NAMALWA (cell line): Measurements from ENCODE around the gene FARSA.
"Not testable (repeated sequence)": the region's sequence is repeated elsewhere in the genome, so short reads cannot be mapped to it uniquely, and the experiment has no call there.

ENCODE experiments used
- DNase-seq: peaks from one replicate; pipeline ENCODE4 v3.0.0-alpha.2; 2015; ENCODE audit warnings: low spot score

The FARSA gene

GRCh38 chr19:12937927-12938778 is 4.6 kb upstream of the FARSA start, which contains the start of gene CALR:
CALR (plus strand) TSS chr19:12938609; CDS start chr19:12938680, 71 bp downstream.
- peak; percentile 99 for DNase-seq

- no peak for DNase-seq
These were observed 3.8 kb upstream of the FARSA start for GRCh38 chr19:12937093-12937926.

DNA sequence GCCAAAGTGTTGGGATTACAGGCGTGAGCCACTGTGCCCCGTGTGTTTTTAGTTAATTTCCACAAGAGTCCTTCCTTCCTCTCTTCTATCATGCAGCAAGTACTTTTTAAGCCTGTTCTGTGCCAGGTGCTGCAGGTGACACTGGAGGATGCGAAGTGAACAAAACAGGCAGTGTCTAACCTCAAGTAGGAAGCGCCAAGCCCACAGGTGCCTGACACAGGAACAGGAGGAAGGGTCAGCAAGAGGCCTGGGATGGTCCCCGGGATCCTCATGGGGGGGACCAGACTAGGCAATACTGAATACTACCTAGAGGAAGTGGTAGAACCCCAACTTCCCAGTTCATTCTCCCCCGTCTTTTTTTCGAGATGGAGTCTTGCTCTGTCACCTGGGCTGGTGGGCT is 3.1 kb upstream of the FARSA start:
- DNase-seq = peak; percentile 46

DNA sequence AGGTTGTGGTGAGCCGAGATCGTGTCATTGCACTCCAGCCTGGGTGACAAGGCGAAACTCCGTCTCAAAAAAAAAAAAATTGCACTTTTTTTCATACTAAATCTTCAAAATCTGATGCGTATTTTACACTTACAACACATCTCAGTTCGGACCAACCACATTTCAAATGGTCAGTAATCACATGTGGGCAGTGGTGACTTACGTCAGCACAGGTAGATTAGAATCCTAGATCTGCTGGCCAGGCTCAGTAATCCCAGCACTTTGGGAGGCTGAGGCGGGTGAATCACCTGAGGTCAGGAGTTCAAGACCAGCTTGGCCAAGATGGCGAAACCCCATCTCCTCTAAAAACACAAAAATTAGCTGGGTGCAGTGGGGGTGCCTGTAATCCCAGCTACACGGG is 1.6 kb upstream of the FARSA start:
- no peak for DNase-seq

- DNase-seq = no peak
These were observed 872 bp downstream of the FARSA start for GRCh38 chr19:12932392-12933286.

DNA sequence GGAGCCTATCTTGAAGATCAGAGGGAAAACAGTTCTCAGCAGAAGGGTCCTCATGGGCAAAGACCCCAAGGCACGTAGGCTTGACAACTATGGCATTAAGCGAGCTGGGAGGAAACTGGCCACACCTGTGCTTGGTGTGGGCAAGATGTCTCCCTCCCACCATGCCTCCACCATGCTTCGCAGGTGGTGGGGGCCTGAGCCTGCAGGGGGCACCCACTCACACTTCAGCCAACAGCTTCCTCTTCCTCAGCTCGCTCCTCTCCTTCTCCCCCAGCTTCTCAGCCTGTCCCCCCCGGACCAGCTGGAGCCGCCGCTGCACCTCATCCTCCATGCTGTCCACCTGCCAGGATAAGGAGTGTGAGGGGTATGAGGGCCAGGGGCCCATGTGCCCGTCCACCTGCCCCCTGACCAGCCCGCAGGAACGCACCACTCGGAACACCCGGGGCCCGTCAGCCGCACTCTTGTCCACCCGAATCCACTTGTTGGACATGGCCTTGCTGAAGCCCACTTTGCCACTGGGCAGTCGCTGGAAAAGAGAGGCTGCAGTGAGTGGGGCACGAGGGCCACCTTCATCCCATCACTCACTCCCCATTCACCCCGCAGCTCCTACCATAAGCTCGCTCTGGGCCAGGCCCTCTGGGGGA is 3.4 kb downstream of the FARSA start:
- DNase-seq = no peak

GRCh38 chr19:12924621-12925310 is 8.7 kb downstream of the FARSA start:
- no peak for DNase-seq

DNA sequence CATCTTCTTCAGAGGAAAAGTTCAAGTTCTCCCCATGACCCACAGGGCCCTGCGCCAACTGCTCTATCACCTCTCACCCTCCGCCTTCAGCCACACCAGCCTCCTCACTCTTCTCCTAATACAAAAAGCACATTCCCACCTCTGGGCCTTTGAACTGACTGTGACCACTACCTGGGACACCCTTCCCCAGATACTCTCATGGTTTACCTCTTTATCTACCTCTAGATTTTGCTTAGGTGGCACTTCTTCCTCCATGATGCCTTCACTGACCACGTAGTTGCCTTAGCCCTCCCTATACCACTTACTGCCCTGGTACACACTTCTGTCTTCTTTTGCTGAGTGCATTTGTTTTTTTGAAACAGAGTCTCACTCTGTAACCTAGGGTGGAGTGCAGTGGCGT is 10.6 kb downstream of the FARSA start:
- DNase-seq = no peak

DNA sequence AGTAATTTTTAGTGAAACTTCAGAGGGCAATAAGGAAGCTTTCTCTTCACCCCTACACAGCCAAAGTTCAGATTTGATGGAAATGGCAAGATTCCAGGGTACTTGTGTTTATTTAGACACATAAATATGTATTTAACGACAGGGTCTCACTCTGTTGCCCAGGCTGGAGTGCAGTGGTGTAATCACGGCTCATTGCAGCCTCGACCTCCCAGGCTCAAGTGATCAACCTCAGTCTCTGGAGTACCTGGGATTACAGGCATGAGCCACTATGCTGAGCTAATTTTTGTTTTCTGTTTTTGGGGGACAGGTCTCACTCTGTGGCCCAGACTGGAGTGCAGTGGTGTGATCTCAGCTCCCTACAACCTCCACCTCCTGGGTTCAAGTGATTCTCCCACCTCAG is 12.5 kb downstream of the FARSA start:
- no peak for DNase-seq

- DNase-seq = no peak
These were observed 15.3 kb downstream of the FARSA start for GRCh38 chr19:12918253-12918652.

DNA sequence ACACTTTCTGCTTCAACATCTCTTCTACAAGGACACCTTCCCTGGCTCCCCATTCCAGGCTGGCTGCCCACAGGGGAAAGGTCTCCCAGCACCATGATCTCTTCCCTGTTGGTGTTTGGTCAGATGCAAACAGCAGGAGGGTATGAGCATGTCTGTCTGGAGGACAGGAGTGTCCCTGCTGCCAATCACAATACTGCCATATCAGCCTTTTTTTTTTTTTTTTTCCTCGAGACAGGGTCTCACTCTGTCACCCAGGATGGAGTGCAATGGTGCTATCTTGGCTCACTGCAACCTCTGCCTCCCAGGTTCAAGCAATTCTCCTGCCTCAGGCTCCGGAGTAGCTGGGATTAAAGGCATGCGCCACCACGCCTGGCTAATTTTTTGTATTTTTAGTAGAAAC is 17.7 kb downstream of the FARSA start:
- not testable (repeated sequence) for DNase-seq

DNA sequence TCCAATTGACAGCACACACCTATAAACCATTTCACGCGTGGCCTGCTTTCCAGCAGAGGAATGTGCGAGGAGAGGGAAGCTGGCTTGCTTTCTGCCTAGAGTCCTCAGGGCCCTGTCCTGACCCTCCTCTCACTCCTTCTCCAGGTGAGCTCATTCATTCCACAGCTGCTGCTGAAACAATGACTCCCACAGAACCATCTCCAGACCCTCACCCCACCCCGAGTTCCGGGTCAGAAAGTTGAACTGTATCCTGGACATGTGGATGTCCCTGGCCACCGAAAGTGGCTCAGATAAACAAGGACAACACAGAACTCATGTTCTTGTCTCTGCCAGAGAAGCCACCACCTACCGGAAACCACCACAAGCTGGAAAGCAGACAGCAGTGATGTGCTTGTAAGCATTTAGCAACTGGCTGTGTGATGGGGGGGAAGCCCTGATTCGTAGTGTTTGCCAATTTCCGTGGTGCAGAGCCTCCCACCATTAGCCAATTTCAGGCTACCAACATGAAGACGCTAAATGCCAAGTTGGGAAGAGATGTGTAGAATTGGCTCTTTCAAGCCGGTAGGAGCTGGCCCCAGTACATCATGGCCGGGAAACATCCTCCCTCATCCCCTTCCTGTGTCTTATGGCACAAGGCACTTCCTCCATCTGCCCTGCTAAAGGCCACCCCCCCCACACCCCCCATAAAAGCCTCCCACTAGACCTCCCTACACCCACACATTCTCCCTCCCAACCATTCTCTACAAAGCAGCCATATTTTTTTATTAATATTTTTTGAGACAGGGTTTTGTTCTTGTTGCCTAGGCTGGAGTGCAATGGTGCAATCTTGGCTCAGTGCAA is 19.4 kb downstream of the FARSA start:
- no peak for DNase-seq

DNA sequence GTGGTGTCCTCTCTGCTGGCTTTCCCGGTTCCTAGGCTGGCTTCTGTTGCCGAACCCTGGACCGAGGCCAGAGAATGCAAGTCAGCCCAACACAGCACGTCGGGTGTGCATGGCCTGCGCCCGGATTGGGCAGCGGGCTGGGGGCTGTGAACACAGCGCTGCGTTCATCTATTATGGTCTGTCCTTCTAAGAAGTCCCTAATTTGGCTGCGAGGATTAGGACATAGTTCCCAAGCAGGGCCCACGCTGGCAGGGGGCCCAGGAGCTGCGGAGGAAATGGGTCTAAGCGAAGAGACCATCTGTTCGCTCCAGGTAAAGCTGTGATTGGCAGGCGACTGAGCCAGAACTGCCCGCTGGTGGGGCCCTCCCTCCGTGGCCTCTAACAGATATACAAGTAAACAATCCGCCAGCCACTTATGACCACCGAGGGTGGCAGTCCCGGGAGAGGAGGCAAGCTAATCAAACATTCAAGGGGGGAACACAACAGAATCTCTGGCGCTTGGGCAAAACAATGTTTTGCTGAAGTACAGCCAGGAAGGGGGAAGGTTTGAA is 20.4 kb downstream of the FARSA start:
- DNase-seq = no peak

GRCh38 chr19:12912571-12912970 is 20.9 kb downstream of the FARSA start:
- no peak for DNase-seq

- no peak for DNase-seq
These were observed 26.3 kb downstream of the FARSA start for GRCh38 chr19:12907166-12907565.

- DNase-seq = no peak
These were observed 33.5 kb downstream of the FARSA start for GRCh38 chr19:12899891-12900518.

DNA sequence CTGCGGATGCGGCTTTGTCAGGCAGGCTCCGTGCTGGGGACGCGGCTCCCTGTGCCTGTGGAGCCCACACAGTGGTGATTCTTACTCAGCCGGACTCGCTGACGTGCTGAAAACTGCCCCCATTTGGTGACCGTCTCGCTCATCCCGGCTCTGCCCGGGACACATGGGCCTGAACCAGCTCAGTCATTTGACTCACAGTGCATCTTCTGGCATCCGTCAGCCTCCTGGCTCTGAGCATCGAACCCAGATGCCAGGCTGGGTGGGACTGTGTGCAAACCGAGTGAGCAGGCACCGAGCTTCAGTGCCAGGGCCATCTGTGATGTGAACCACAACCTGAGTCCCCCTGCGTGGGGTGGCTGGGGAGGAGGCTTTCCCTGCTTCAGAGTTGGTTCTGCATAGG is 37.1 kb downstream of the FARSA start:
- no peak for DNase-seq

- no peak for DNase-seq
These were observed 39.9 kb downstream of the FARSA start for GRCh38 chr19:12893582-12893981.

DNA sequence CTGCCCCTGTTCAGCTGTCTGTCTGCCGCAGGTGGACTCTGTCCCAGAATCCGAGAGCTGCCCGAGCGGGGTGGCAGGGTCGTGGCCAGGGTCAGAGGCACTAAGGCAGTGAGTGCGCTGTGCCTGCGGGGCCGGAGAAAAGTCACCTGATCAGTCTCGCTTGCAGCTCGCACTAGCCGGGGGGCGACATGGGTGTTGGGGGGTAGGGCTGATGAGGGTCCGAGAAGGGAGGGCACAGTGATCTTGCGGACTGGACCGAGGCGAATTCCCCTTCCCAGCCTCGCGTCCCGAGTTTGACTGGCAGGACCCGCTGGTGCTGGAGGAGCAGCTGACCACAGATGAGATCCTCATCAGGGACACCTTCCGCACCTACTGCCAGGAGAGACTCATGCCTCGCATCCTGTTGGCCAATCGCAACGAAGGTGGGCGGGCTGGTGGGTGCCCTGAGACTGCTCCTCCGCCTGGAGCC is 41.9 kb downstream of the FARSA start:
- no peak for DNase-seq
